CD4-positive, alpha-beta T cell treated with Interferon gamma for 1 hour (primary cell): ENCODE data around the gene FAM151A.

Experiments used
- DNase-seq: peaks from one replicate; pipeline ENCODE4 v3.0.0-alpha.2; 2020

FAM151A gene

GRCh38 chr1:54623216-54624007 is at the start of gene FAM151A:
Gene FAM151A (minus strand): TSS chr1:54623525. CDS start chr1:54623395, 130 bp downstream.
- DNase-seq, result no peak

GRCh38 chr1:54671985-54672608 is 48.8 kb upstream of the FAM151A start:
- DNase-seq, result peak; percentile 46

GRCh38 chr1:54668567-54668966 is 45.2 kb upstream of the FAM151A start:
- no peak for DNase-seq

GRCh38 chr1:54667797-54668196 is 44.5 kb upstream of the FAM151A start:
- no peak for DNase-seq

GRCh38 chr1:54666333-54666732 is 43.0 kb upstream of the FAM151A start:
- DNase-seq, result no peak

GRCh38 chr1:54665852-54666251 is 42.5 kb upstream of the FAM151A start:
- no peak for DNase-seq

- DNase-seq, result no peak
Observed at GRCh38 chr1:54664364-54664763, 41.0 kb upstream of the FAM151A start.

GRCh38 chr1:54663725-54664124 is 40.4 kb upstream of the FAM151A start:
- DNase-seq, result no peak

- DNase-seq, result no peak
Observed at GRCh38 chr1:54658164-54658913, 35.0 kb upstream of the FAM151A start.

GRCh38 chr1:54653036-54653435 is 29.7 kb upstream of the FAM151A start:
- DNase-seq, result no peak

GRCh38 chr1:54652168-54652567 is 28.8 kb upstream of the FAM151A start:
- DNase-seq, result no peak

GRCh38 chr1:54651608-54652007 is 28.3 kb upstream of the FAM151A start:
- DNase-seq, result no peak

GRCh38 chr1:54650417-54650816 is 27.1 kb upstream of the FAM151A start:
- DNase-seq, result no peak

GRCh38 chr1:54649921-54650320 is 26.6 kb upstream of the FAM151A start:
- DNase-seq, result no peak

GRCh38 chr1:54649130-54649898 is 26.0 kb upstream of the FAM151A start:
- no peak for DNase-seq

- DNase-seq, result no peak
Observed at GRCh38 chr1:54645806-54646676, 22.7 kb upstream of the FAM151A start.

- no peak for DNase-seq
Observed at GRCh38 chr1:54643736-54644135, 20.4 kb upstream of the FAM151A start.

GRCh38 chr1:54640863-54641836 is 17.8 kb upstream of the FAM151A start, which contains the start of gene MROH7:
Gene MROH7 (plus strand): TSS chr1:54641786. CDS start chr1:54652927, 11,141 bp downstream.
- no peak for DNase-seq

GRCh38 chr1:54640361-54640760 is 17.0 kb upstream of the FAM151A start:
- DNase-seq, result no peak
